Fibroblast of the aortic adventitia (primary cell): ENCODE measurements around the gene DNAI7. TPM values are rescaled to one million over a fixed set of nuclear protein-coding genes. Genes with fewer than 3 reads are reported as not detected.

Experiments
- DNase-seq: peaks from one replicate; pipeline ENCODE4 v3.0.0-alpha.2; 2010; ENCODE audit warnings: low read depth
- H3K4me3 ChIP-seq: 2 replicates; pipeline ENCODE4 v1.5.1; 2011; ENCODE audit warnings: low read depth, mild to moderate bottlenecking, control low read depth, low read length, moderate library complexity
- total RNA-seq: library from RNA; depleted of rRNA; stranded (reverse); fragments of >200 nt; gene quantifications from 2 replicates; pipeline ENCODE4 v1.2.3, GENCODE V29; 2012; ENCODE audit warnings: low replicate concordance
- TF ChIP-seq, protein P1 (sequence below): IDR thresholded peaks from 2 replicates; pipeline ENCODE4 v1.5.1; 2011; ENCODE audit warnings: mild to moderate bottlenecking, low read length, control low read depth, inconsistent platforms; ENCODE audit not compliant: insufficient read depth

Gene DNAI7
- total RNA-seq, 1 donor = 0.18 TPM

DNA sequence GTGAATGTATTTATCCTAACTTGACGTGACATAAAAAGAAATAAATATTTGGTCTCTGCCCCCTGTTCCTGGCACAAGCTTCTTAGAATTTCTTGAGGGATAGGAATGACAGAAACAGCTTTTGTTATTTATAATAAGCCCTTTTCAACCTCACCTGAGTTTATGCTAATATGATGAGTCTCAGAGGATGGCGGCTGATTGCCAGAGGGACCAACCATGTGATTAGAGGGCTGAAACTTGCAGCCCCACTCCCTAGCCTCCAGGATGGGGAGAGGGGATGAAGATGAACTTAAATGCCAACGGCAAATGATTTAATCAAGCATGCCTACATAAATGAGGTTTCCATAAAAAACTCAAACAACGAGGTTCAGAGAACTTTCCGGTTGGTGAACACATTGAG lies 42.9 kb downstream of the DNAI7 start:
- no peak for DNase-seq
- no peak overlapping the region for H3K4me3 ChIP-seq
- TF ChIP-seq, protein P1, sequence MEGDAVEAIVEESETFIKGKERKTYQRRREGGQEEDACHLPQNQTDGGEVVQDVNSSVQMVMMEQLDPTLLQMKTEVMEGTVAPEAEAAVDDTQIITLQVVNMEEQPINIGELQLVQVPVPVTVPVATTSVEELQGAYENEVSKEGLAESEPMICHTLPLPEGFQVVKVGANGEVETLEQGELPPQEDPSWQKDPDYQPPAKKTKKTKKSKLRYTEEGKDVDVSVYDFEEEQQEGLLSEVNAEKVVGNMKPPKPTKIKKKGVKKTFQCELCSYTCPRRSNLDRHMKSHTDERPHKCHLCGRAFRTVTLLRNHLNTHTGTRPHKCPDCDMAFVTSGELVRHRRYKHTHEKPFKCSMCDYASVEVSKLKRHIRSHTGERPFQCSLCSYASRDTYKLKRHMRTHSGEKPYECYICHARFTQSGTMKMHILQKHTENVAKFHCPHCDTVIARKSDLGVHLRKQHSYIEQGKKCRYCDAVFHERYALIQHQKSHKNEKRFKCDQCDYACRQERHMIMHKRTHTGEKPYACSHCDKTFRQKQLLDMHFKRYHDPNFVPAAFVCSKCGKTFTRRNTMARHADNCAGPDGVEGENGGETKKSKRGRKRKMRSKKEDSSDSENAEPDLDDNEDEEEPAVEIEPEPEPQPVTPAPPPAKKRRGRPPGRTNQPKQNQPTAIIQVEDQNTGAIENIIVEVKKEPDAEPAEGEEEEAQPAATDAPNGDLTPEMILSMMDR = no peak

DNA sequence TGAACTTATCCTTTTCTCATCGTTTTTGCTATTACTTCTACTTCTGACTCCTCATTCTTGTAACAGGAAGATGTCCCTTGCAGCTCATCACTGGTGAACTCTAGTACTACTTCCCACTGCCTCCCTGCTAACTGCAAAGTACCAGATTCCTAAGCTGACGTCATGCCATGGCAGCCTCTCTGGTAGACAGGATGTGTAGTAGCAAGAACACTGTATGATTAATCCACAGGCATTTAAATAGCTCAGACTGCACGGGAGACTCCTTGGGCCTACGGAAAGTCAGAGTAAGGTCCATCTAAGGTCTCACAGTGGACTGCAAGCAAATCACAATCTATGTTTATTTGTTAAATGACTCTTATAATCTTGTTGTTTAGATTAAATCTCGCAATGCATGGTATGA lies 43.5 kb downstream of the DNAI7 start:
- TF ChIP-seq, protein P1 = no peak
- peak; percentile 94 for DNase-seq
- no peak overlapping the region for H3K4me3 ChIP-seq

DNA sequence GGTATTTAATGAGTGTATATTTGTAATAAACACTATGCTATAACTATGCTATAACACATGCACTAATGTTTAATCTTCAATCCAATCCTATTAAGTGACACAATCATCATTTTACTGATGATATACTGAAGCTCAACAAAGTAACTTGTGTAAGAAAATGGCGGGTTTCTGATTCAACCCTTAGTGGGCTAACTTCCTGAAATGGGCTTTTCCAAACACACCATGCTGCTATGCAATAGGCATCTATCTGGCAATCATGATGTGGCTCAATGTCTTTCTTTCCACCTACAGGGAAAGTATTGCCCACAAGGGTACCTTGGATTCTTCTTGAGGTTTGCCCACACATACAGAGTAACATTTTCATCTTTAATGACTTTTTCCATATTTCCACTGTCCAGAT lies 48.3 kb downstream of the DNAI7 start:
- DNase-seq = no peak
- TF ChIP-seq, protein P1 = no peak
- no peak overlapping the region for H3K4me3 ChIP-seq

DNA sequence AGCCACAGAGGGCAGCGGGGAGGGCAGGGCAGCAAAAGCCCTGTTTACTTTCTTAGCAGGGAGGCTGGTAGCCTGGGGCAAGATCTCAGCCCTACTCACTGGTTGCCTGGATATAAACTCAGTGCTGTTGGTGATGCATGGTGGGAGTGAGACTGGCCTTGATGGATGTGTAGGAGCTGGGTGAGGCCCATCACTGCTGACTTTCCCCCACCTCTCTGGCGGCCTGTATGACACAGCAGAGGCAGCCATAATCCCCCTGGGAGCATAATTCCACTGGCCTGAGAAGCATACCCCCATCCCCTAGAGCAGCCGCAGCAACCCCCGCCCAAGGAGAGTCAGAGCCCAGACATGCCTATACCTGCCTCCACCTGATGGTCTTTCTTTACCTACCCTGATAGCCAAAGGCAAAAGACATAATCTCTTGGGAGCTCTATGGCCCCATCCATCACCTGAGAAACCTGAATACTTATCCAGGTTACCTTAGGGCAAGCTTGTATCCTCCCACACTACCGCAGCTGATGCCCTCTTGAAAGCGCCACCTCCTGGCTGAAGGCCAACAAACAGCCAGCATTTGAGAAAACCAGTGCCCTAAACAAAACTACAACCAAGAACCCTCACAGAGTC lies 59.3 kb downstream of the DNAI7 start:
- TF ChIP-seq, protein P1 = no peak
- no peak overlapping the region for H3K4me3 ChIP-seq
- DNase-seq = no peak

DNA sequence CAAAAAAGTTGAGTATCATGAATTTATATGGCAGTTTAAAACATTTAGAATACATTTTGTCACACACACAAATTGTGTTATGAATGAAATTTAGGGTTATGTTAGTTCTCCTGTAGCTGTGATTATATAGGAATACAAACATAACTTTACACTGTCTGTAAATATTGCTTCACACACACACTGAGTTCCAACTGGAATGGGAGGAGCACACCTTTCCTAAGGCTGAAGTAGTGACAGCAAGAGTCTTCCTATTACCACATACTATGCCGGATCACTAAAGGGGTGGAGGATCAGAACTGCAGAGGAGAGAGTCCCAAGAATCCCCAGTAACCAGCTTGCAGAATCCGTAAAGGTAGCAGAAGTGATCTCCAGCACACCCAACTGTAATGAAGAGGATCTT lies 63.7 kb downstream of the DNAI7 start:
- DNase-seq = no peak
- TF ChIP-seq, protein P1 = no peak
- H3K4me3 ChIP-seq = no peak overlapping the region

DNA sequence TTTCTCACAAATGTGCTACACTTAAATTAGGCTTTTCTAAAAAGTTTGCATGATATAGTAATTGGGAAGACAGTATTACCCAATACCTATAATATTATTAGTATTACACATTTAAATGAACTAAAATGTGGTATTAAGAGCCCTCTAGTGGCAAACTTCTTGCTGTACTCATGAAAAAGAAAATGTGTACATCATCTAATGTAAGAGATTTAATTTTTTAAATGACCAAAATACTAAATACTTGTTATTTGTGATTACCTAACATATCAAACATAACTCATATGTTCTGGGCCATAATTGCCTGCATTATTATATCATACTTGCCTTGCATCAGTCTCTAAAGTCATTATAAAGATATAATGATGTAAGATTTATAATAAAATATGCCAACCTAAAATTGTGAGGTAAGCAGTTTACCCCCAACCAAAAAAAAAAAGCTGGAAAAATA lies 64.2 kb downstream of the DNAI7 start:
- TF ChIP-seq, protein P1 = peak; percentile 49

DNA sequence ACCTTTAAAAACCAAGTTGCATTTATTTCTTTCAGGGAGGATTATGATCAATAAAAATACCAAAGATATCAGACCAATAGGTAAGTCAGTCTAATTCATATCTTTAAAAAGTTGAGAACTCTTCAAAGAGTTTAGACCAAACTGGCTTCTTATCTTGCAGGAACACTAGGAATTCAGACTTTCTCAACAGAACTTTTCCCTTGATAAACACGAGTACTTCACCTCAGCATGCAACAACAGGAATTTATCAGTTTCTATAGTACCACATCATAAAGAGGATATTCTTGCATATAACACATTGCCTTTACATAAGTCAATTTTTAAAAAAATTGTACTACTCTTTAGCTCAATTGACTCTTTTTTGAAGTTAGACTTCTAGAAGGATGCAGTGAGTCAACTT lies 68.2 kb downstream of the DNAI7 start:
- no peak for DNase-seq
- TF ChIP-seq, protein P1 = no peak
- no peak overlapping the region for H3K4me3 ChIP-seq

More for the DNA sequence above, 64.2 kb downstream of the DNAI7 start:
- peak; percentile 73 for DNase-seq
- no peak overlapping the region for H3K4me3 ChIP-seq
